HL-60/S4 (cell line): ENCODE results near the gene HSD17B3.
"Not testable (repeated sequence)": the region's sequence is repeated elsewhere in the genome, so short reads cannot be mapped to it uniquely, and the experiment has no call there.

Experiments used
- in situ Hi-C: fragments of 300-500 bp; cut with MboI; formaldehyde crosslinking; loops from 2 replicates; pipeline ENCODE4 v1.14.3; 2022; ENCODE audit warnings: low sequenced_read_pairs

HSD17B3 gene

DNA sequence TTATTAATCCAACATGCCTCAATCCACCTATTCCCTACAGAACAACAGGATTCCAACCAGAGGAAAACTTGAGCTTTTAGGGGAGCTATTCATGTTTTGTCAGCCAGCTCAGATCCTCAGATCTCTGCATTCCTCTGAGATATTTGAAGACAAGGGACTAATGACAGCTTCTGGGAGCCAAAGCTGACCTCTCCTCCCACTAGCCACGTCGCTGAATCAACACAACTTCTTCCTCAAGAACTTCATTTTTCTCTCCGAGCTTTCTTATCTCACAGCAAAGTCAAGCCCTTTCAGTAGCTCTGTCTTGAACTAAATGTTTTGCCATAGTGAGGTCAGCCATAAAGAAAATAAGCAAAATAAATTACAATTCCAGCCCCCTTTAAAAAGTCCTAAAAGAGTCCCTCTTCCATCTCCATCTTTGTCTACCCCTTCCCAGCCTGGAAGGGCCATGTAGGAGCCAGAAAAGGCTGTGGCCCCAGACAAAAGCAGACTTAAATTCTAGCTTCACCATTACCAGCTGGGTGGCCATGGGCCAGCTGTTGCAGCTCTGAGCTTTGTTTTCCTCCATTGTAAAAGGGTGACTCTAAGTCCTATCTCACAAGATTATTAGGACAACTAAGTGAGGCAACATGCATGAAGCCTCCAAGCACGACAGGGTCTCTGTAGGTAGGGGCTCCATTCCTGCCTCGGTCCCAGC lies 65.0 kb downstream of the HSD17B3 start:
- in situ Hi-C loops = no loop called here

DNA sequence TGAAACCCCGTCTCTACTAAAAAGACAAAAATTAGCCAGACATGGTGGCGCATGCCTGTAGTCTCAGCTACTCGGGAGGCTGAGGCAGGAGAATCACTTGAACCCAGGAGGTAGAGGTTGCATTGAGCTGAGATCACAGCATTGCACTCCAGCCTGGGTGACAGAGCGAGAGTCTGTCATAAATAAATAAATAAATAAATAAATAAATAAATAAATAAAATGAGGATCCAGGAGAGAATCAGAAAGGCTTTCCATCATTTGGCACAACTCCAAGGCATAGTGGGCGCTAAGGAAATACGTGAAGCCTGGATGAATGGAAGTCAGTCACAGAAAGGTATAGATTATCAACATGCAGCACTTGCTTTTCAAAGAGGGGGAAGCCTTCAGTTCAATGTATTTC lies 65.6 kb downstream of the HSD17B3 start:
- in situ Hi-C loops = not testable (repeated sequence)

DNA sequence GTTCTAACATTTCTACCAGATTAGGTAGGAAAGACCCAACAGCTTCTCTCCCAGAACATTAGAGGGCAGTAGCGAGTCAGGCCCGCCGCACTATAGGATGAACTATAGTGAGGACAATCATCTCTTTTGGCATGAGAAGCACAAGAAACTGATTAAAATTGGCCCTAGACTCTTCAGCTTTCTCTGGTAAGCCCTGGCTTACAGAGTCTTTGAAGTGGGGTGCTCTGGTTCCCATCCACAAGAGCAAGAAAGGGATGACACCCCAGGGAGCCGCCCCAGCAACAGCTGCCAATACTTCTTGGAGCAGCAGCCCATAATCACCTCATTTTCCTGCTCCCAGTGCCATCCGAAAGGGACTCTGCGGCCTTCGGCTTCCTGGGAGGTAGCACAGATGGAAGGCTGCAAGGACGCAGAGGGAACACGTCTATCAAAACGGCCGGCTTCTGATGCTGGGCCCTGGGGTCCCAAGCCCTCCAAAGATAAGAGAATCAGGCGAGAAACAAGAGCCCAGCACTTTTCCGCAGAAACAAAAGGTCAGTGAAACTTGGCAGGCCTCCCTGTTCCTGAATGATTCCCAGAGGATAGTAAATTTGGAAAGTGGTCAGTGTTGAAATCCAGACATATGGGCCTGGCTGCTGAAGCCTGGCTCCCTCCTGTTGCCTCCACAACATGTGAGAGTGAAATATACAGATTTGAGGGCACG lies 69.3 kb downstream of the HSD17B3 start:
- in situ Hi-C loops = no loop called here

GRCh38 chr9:96232164-96232538 lies 69.8 kb downstream of the HSD17B3 start:
- in situ Hi-C loops = no loop called here

DNA sequence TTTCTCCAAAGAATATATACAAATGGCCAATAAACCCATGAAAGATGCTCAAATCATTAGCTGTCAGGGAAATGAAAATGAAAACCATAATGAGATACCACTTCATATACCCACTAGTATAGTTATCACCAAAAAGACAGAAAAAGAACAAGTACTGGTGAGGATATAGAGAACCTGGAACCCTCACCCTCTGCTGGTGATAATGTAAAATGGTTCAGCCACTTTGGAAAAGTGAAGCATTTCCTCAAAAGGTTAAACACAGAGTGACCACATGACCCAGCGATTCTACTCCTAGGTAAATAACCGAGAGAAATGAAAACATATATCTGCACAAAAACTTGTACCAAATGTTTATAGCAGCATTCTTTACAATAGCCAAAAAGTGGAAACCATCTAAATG lies 72.0 kb downstream of the HSD17B3 start:
- in situ Hi-C loops = no loop called here

DNA sequence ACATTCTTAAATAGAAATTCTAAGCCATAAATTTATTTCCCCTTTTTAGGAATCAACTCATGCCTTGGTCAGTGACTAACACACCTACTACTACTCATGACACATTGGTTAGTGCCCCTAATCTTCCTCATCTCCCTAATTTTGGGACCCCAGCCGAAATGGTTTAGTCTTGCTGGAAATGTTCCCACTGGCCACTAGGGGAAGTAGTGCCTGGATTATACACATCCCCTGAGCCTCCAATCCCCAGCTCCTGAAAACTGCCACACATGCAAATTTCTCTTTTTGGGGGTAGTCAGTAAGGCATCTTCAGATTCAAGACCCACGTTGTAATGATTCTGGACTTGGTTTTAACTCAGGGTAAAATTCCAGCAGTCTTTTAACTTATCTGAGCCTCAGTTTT lies 79.8 kb downstream of the HSD17B3 start:
- in situ Hi-C loops = loop anchor here (25.0 kb wide), 1 partner anchor 485 kb away; no protein-coding TSS in a partner anchor

GRCh38 chr9:96219900-96220257 lies 82.1 kb downstream of the HSD17B3 start:
- in situ Hi-C loops = loop anchor here (25.0 kb wide), 1 partner anchor 483 kb away; no protein-coding TSS in a partner anchor

GRCh38 chr9:96219026-96219899 lies 82.7 kb downstream of the HSD17B3 start:
- in situ Hi-C loops = loop anchor here (25.0 kb wide), 1 partner anchor 482 kb away; no protein-coding TSS in a partner anchor

DNA sequence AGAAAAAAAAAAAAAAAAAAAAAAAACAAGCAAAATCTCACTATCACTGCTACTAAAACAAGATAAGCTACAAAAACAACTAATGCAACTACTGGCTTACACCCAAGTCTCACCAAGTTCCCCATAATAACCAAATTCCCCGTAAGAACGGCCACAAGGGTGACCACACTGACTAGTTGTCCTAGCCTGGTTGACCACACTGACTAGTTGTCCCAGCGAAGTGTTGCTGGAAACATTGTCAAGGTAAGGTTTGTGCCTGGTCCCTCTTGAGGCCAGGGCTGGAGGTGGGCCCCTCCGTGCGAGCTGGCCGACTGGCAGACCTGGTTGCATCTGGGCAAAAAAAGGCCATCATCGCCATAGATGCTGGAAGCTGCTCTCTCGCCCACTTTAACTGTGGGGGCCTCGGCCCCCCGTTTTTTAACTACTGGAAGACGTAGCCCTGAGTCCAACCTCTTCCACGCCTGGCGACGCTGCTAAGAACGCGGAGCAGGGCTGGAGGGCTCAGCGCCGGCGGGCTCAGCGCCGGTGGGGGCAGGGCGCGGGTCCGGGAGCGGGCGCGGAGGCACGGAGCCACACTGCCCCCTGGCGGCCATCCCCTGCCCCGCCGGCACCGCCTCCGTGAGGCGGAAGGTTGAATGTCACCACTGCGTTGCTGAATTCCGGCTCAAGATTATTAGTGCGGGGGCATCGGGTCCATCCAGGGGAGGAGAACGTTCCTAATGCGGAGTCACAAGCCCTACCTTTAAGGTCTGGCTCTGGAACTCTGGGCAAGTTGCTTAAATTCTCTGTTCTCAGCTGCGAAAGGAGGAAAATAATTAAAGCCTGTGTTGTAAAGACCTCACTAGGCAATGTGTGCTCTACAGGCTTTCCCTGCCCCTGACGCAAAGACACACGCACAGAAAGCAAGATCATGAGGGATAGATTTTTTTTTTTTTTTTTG lies 84.0 kb downstream of the HSD17B3 start:
- in situ Hi-C loops = loop anchor here (25.0 kb wide), 1 partner anchor 481 kb away; no protein-coding TSS in a partner anchor

- in situ Hi-C loops = loop anchor here (25.0 kb wide), 1 partner anchor 480 kb away; no protein-coding TSS in a partner anchor
Measured at GRCh38 chr9:96217294-96217707, 84.7 kb downstream of the HSD17B3 start.

- in situ Hi-C loops = loop anchor here (25.0 kb wide), 1 partner anchor 479 kb away; no protein-coding TSS in a partner anchor
Measured at GRCh38 chr9:96216583-96216982, 85.4 kb downstream of the HSD17B3 start.

DNA sequence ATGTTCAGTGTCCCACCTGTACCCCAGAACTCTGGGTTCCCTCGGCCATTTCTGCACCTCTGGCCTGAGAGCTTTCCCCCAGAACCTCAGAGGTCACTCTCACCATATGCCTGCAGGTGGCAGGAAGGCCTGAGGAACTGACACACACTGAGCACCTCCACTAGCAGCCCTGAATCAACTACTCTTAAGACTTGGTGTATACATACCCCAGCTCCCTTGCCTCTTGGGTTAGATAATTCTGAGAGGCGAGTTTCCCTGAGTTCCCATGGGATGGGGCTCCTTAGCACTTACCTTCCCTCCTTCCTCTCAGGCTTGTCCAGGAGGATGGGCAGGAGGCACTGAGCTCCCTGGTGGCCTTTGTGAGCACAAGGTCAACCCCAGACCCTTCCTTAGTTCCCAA lies 86.1 kb downstream of the HSD17B3 start:
- in situ Hi-C loops = loop anchor here (25.0 kb wide), 1 partner anchor 479 kb away; no protein-coding TSS in a partner anchor

DNA sequence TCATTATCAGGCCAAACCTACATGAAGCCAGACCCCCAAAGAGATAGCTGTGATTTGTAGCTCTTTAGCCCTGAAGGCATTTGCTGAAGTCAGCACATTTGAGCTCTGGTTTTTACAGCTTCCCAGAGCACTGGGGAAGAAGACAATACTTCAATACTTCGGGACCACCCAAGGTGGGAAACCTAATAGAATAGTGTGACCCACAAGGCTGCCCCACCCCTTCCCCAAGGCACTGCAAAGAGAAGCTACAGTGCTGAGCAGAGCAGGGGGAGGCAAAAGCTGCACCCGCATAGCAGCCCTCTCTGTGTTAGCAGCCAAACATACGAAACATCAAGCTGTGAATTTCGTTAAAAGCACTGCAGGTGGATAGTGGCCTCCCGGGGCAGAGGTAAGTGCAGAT lies 87.3 kb downstream of the HSD17B3 start:
- in situ Hi-C loops = loop anchor here (25.0 kb wide), 1 partner anchor 477 kb away; no protein-coding TSS in a partner anchor

DNA sequence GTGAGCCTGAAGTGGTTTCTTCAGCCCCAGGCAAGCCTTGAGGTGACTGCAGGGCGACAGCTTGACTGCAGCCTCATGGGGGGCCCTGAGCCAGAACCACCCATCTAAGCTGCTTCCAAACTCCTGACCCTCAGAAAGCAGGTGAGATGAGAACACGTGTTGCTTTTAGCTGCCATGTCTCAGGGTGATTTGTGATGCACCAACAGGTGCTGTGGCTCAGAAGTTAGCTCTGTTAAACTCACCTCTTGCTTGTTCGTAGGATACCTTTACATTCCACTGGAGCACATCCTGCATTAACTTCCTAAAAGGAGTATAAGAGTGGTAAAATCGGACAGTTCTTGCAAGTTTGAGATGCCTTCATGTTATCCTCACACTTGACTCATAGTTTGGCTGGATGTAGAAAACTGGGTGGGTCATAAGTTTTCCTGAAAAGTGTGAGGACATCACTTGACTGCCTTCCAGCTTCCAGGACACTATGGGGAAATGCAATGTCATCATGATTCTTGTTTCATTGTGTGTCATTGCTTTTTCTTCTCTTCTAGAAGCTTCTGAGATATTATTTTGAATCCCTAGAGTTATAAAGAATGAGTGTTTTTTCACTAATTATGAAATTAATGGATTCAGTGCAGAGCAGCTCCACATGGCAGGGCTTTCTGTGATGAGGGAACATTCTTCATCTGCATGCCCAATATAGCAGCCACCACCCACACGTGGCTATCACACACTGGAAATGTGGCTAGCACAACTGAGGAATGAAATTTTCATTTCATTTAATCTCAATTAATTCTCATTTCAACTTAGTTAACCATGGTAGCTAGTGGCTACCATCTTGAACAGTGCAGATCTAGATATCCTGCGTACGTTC lies 92.3 kb downstream of the HSD17B3 start:
- in situ Hi-C loops = loop anchor here (25.0 kb wide), 1 partner anchor 472 kb away; no protein-coding TSS in a partner anchor

DNA sequence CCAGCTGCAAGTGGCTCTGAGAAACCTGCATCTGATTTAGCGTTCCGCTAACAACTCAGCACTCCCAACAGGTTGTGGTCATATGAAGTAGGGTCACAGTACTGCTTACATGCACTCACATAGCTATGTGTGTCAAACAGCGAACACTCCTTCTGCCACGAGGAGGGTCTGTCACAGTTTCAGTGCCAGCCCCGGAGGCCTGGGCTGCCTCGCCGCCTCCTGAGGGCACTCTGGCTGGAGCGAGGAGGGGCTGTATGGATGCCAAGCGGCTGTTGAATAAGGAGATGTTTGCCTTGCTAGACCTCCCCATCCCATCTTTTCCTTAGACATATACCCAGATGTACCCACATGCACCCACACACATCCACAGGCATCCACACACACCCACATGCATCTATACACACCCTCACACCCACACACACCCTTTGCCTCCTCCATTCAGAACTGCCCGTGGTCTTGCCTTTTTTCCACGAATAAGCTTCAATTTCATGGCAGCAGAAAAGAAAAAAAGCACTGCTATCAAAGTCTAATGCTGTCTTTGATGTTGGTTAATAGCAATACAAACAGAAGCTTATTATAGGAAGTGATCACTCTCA lies 95.7 kb downstream of the HSD17B3 start:
- in situ Hi-C loops = loop anchor here (25.0 kb wide), 1 partner anchor 469 kb away; no protein-coding TSS in a partner anchor

DNA sequence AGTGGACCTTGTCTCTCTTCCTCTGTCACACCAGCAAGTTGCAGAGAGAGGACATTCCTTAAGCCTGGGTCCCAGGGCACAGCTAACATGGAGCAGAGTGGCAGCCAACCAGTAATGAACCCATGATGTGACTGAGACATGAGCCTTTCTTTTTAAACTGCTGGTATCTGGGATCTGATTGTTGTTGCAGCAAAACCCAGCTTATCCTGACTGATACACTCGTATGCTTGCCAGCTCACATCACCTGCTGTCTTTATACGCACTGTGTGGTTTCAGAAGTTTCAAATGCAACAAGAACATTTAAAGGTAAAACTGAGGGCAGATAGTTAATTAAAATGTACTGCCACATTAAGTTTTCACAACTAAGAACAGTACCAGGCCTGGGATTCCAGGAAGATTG lies 97.1 kb downstream of the HSD17B3 start:
- in situ Hi-C loops = loop anchor here (25.0 kb wide), 1 partner anchor 468 kb away; no protein-coding TSS in a partner anchor

DNA sequence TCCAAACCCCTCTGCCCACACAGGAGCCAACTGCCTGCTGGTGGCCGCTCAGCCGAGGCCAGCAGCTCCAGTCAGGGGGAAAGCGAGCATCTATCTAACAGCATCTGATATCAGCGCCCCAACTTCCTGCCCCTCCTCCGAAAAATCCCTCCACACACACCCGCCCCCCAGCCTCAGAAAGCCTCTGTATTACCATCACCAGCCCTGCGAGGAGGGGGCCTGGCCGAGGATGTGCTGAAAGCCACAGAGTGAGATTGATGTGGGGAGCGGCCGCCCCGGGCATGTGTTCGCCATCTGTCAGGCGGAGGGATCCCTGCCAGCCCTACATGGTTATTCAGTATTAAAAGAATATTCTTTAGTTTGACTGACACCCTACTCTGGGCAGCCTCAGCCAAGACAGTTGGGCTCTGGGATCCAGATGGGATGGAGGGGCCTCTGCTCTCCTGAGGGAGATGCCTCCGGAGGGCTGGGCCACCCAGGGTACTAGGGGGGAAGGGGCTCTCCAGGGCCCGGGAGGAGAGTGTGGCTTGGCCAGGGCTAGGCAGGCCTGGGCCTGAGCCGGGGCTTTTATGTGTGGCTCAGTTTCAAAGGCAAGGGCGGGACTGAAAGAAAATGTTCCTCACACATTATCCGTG lies 98.0 kb downstream of the HSD17B3 start:
- in situ Hi-C loops = loop anchor here (25.0 kb wide), 1 partner anchor 467 kb away; no protein-coding TSS in a partner anchor
